Activated CD4-positive, alpha-beta T cell treated with anti-CD3 and anti-CD28 coated beads for 1 hour (primary cell): ENCODE measurements around the gene LGALS3BP.

Experiments used
- DNase-seq: peaks from one replicate; pipeline ENCODE4 v3.0.0-alpha.2; 2020

LGALS3BP gene

DNA sequence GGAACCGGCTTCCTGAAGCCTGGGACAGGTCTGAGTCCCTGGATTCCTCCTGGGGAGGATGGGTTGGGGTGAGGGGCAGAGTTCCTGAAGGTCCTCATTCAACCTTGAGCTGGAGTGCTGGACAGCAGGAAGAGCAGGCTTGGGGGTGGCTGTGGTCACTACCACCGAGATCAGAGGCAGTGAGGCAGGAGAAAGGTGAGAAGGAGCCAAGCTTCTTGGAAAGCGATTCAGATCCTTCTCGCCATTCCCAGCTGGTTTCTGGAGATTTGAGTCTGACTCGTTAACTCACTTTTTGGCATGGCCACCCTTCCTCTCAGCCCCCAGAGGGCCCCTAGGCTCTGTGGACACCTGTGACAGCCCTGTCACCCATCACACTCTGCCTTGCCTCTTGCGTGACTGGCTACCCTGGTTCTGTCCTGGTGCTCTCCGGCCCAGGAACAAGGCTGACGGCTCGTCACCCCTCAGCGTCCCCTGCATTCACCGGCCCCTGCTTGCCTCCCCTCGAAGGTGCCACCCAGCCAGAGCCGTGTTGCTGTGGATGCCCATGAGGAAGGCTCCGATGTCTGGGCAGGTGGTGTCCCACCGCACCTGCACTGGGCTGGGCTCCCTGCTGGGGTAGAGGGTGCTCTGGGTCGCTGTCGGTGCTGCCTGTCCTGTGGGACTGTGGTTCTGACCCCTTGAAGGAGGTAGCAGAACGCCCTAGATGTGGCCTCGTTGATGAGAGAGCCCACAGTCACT is 44.9 kb downstream of the LGALS3BP start:
- no peak for DNase-seq

DNA sequence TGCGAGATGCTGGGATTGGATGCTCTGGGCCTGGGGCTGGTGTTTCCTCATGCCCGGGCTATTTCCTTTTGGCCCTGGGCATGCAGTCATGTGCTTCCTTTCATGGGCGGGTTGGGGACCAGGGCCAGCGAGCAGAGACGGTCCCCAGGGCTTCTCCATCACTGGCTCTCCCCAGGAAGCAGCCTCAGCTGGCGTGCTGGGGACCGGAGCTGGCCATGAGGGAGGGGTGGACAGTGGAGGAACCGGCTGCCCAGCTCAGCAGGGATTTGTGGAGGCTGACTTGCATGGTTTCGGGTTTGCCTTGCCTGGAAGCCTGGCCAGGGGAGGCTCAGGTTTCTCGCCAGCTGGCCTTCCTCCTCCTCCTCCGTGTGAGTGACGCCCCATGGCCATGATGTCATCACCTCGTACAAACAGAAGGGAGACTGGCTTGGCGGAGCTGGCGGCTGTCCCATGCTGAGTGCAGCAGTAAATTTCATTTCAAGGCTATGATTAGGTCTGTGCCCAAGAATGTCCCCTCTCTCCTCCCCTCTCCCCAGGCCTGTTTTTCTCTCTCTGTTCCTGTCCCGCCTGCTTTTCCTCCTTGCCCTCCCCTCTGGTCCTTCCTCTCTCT is 45.7 kb downstream of the LGALS3BP start:
- DNase-seq, result no peak

DNA sequence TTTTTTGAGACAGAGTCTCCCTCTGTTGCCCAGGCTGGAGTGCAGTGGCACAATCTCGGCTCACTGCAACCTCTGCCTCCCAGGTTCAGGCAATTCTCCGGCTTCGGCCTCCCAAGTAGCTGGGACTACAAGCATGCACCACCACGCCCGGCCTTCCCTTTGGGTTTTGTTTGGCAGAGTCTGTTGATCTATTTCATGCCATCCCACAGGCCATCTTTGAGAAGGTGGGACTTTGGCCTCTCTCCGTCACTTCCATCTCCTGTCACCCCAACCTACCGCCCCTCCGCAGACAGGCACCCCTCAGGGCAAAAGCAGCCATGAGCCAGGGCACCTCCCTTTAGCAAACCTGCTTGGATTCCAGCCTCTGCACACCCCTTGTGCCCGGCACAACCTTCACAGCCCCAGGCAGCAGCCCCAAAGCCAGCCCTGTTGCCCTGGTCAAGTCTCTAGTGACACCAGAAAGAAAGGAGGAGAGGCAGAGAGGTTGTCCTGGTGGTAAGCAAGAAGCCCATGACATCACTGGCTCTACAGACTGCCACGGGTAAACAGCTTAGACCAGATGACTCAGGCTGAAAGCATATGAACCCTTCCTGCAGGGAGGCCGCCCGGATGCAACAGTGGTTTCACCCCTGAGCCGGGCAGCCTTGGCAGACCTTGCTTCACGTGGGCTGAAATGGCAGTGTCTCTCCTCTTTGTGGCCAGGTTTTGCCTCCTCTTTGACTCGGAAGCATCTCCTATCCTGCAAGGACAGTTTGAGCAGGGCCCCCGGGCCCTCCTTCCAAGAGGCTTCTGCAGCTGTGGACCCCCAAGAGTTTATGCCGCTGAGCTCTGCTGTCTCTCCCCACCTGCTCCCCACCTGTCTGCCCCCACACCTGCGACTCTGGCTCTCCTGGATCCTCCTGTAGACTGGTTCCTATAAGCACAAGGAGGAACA is 46.4 kb downstream of the LGALS3BP start:
- DNase-seq, result peak; percentile 12

DNA sequence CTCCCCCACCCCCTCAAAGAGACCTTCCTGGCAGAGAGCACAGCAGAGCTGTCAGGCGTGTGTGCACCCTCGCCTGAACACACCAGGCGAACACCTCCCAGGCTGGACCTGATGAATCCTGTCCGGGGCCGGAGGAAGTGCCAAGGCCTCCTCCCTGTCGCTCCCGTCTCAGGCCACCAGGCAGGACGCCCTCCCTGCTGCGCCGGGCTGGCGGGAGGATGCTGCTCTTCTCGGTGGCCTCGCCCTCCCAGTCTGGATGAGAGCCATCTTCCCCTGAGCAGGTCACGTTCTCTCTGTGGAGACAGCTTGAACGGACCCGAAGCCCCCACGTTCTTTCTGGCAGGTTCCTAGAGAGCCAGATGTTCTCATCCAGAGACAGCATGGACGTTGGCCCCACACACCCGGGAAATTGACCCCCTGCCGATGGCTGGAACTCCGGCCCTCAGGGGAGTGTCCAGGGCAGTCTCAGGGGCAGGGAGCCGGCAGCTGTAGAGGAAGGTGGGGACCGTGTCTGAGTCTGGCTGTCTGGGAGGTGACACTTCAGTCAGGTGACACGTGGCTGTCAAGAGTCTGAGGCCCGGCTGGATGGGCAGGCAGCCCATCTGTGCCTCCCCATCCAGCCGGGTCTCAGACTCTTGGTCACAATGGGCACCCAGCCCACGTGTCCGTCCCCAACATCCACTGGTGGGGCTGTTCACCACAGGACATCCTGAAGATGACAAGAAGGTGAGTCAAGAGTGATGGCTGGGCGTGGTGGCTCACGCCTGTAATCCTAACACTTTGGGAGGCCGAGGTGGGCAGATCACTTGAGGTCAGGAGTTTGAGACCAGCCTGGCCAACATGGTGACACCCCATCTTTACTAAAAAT is 49.6 kb downstream of the LGALS3BP start:
- no peak for DNase-seq

DNA sequence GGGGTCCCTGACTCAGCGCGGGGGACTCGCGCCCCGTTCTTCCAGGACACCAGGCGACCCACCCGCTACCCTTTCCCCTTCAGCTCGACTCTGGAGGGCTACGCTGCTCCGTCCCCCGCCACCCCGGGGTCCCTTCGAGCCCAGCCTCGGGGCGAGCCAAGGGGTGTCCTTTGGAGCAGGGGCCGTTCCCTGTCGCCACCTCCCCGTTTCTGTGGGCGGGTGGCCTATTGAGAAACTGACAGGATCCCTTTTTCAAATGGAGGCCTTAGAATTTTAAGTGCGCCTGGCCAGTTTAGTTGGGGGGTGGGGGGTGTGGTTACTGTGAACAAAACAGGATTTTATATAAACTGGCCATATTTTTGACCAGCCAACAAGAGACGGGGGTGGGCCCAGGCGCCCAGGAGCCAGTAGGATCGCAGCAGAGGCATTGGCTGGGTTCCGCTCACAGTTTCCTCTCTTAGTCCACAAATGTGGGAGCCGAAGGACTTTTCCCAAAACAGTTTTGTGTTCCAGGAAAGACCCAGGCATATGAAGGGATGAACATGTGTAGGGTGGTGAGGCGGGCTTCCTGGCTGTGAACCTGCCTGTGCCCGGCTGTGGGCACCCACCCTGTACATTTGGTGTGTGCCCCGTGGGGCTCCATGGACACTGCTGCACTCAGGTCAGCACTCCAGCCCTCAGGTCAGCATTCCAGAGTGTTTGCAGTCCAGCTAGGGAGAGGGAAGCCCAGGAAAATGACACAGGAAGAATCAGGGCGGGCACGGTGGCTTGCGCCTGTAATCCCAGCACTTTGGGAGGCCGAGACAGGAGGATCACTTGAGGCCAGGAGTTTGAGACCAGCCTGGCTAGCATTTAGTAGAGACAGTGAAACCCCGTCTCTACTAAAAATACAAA is 53.8 kb downstream of the LGALS3BP start:
- no peak for DNase-seq

DNA sequence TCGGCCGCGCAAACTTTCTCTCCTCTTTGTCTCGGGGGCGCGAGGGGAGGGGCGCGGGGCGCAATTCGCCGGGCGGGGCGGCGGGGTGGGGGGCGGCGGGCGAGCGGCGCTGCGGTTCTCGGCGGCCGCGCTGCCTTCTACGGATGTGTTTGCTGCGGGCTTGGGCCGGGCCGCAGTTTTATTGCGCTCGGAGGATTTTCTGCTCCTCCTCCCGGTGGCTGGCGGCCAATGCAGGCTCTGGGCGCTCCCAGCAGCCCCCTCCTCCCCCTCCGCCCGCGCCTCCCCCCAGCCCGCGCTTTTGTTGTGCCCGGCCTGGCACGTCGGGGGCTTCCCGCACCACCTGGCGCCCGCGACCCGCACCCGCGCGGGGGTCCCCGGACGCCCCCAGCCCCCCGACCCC is 54.5 kb downstream of the LGALS3BP start, which contains the start of gene TIMP2:
Gene TIMP2, minus strand, starts transcription at position 154 of the 400 bp plus-strand sequence. CDS start 299 bp downstream, outside the sequence.
- peak; percentile 58 for DNase-seq

DNA sequence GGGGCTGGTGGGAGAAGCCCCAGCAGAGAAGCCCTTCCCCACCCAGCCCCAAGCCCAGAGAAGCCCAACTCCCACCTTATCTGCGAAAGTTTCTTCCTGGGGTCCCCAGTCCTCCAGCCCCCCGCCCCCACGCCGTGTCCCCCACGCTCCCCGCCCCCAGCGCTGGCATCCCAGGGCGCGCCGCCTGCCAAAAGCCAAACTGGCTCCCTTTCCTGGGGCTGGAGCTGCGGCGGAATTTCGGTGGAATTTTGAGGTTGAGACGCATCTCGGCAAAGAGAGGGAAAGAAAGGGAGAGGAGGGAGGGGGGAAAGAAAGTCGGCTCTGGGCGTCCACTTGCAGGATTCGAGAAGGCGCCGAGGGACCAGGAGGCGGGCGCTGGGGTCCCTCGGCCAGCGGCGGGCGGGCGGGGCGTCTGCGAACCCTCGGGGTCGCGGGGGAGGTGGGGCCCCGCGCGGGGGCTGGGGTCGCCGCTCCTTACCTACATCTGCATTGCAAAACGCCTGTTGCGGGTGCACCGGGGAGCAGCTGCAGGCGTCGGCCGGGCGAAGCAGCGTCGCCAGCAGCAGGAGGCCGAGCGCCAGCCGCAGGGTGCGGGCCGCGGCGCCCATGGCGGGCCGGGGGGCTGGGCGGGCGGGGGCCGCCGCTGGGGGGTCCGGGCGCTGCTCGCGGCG is 55.1 kb downstream of the LGALS3BP start:
- DNase-seq, result no peak

DNA sequence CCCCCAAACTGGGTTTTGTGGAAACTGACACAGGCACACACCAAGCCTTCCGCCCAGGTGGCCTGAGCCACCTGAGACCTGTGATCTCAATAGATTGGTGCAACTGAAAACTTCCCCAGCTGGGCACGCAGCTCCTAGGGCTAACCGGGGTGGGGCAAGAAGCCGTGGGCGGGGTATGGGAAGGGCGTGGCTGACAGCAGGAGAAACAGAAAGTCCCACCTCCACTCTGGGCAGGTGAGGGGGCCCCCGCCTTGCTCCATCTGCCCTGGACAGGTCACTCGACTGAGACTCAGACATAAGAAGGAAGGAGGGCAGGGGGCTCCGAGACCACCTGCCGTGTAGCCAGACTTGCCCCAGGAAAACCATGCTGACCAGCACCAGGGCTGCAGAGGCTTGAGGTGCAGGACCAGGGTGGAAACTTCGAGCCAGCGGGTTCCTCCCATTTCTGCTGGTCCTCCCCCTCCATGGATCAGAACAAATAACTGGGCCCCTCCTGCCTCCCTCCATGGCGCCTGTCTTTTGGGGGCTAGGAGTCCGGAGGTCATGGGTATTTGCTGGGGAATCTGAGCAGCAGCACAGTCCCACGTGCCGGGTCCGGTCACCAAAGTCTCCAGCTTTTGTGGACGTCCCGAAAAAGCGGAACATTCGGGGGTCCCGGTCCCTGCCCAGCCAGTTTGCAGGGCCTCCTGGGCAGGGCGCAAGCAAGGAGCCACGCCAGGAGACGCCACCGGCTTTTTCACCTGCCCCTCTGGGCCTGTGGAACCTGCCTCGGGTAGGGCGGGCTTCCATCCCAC is 55.9 kb downstream of the LGALS3BP start:
- DNase-seq, result peak; percentile 45

DNA sequence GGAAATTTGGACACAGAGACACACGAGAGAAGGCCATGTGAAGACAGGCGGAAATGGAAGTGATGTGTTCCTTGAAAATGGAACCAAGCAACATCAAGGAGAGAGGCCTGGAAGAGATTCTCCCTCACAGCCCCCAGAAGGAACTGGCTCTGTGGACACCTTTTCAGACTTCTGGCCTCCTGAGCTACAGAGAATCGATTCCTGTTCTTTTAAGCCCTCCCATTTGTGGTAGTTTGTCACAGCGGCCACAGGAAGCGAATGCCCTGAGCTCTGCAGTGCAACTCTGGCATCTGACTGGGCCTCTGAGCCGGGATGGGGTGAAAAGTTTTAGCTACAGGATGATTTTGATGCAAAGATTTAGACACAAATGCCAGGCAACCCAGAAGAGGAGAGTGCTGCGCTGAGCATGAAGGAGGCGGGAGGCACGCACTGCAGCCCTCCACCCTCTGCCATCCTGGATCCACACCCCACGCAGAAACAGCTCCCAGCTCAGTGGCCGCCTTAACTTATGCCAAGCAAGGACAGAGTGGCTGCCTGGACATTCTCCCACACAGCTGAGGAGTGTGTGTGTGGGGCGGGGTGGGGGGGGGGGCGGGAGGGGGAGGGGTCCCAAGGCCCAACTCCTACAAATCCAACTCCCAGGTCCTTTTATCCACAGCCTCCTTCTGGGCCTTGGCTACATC is 56.8 kb downstream of the LGALS3BP start:
- no peak for DNase-seq

DNA sequence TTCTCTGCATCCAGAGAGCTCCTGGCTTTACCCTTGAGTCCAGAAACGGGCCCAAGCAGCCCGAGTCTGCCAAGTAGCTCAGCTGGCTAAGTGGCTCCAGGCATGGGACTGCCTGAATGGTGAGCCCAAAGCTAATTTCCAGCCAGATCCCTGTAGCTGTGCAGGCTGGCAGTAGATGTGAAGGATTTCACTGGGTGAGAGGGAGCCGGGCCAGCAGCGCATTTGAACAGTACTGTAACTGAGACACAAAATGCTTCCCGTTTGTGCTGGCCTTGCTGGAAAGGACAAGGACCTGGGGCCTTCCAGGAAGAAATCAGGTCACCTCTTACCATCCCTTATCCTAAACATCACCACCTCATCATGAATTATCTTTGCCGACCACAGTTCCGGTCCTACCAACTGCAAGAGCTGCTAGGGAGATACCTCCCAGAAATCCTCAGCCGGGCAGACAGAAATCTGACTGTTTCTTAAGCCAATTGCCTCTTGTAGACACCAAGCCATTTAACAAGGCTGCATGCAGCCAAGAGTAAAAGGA is 58.2 kb downstream of the LGALS3BP start:
- DNase-seq, result no peak
